Head of caudate nucleus (tissue), 42 donors: ENCODE data around the gene AFTPH.

Source experiments
- DNase-seq, 42 donors: peaks; one replicate each; pipeline versions ENCODE4 v3.0.0 to v3.0.0-alpha.2; 2020 to 2021; ENCODE audit warnings: mixed read lengths in 7 of 42
- intact Hi-C: fragments of 100-400 bp; cut with DNase I; formaldehyde crosslinking; loops from one replicate; pipeline ENCODE4 v1.15.0; 2022

The AFTPH gene

DNA sequence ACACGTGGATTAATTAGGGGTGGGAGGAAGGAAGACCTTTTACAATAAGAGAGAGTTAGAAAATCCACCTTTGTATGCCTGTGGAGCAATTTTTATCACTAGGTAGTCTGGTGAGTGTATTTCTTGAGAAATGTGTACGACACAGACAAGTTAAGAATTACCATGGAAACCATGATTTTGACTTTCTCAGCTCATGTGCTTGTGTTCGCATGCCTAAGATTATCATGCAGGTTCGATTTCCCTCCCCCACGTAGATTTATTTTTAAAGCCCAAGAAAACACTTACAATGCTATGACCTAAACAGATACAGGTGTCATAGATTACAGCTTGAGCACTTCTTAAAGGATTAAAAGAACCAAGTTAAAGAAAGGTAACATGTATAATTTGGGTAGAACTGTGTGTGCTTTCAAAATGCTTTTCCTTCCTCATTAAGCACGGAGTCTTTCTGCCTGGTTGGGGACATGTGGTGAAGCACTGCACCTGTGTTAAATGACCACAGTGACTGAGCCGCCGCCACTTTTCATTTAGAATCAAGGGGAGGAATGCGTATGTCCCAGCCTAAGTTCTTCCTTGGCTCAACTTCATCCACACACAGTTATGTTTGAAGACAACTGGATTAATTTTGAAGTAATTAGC, 113.0 kb downstream of the AFTPH start:
- peak in 2 of 42 donors; percentile 31 to 37 for DNase-seq
- intact Hi-C loops = no loop called here

DNA sequence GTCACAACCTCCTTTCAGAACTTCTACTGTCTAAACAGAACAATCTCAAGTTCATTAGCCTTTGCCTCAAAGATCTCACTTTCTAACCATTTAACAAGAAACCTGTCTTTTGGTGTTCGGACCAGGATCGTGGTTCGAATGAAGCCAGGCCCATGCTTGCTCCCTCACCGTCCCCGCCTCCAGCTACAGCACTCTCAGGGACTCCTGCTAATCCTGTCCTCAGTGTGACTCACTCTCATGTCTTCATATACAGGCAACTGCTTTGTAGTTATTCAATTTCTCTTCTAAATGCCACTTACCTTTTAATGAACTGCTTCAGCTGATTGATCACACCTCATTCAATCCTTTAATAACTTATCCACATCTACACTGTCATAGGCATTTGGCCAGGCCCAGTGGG, 113.8 kb downstream of the AFTPH start:
- intact Hi-C loops = no loop called here
- DNase-seq = peak in 3 of 42 donors; percentile 31 to 66 (median 42)

DNA sequence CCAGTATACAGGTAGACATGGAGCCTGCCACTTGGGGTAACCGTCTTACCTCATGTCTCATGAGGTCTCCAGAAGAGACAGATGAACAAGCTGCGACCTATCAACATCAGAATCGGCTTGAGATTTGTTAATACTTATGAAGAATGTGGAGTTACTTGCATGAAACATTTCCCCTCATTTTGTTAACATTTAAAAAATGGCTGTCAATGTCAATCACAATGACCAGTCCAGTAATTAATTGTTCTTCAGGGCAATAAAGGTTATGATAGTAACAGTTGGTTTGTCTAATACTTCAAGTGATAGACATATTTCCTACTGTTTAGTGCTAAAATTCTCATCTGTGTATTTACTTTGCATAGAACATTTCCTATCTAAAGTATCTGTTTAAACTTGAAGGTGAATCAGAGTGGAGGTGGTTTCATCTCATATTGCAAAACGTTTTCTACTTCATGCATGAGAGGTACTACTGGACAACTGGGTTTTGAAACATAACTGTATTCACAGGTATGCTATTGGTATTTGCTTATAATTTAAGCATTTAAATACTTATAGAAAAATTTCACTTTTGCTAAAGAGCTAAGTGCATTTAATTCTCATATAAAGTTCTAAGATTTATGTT, 114.5 kb downstream of the AFTPH start:
- DNase-seq = peak in 1 of 42 donors; percentile 14
- intact Hi-C loops = no loop called here

DNA sequence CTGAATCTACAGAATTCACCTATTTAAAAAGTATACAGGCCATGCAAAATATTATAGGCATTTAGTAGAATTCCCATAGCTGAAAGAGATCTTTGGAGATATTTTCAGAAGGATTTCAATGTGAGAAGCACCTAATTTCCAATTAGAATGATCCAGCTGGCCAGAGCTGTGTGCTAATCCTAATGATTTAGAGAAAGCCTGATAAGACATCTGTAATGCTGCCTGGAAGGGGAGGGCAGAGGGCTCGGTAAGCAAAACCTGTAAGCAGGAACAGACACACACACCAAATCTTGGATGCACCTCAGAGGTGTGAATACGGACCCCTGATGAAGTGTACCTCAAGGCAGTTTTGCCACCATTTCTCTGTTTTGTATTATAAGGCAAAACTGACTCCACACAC, 115.6 kb downstream of the AFTPH start:
- peak in 2 of 42 donors; percentile 15 to 34 for DNase-seq
- intact Hi-C loops = loop anchor here (10.0 kb wide), 2 partner anchors 45 to 115 kb away; partner anchors contain the start of gene AFTPH

DNA sequence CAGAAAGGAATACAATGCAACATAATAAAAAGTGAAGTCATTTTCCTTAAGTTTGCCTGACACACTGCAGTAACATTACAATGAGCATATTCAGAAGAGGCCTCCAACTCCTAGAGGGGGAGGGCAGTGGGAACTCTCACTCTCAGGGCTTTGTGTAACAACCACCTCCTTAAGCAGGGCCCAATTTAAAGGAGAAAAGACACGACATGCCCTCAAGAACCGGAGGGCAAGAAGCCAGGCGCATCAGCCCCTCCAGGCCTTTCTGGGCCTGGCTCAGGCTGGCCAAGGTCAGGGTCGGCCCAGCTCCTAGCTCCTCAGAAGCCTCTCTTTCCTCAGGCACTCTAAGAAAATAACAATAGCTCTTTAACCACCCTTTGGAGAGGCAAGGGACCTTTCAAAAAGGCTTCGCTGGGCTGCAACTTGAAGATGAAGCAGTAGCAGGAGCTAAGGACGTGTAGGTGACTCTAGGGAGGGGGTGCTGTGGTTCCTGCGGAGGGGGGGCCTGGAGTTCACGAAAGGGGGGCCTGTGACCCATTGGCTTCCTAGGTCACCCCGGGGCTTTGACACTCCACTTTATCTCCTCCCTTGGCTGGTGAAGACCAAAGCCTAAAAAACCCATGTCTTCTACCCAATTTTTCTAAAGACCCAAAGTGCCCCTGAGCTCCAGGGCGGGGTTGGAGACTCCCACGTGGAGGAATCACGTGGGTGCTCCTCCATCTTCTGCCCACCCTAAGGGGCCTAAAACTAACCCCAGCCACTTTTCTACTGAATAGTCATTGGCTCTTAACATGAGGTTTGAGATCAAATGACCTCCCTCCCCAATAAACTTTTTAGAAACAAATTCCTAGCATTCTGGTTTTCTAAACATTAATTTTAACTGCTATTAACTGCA, 116.3 kb downstream of the AFTPH start:
- peak in 2 of 42 donors; percentile 35 to 51 for DNase-seq
- intact Hi-C loops = loop anchor here (10.0 kb wide), 2 partner anchors 46 to 116 kb away; partner anchors contain the start of gene AFTPH

DNA sequence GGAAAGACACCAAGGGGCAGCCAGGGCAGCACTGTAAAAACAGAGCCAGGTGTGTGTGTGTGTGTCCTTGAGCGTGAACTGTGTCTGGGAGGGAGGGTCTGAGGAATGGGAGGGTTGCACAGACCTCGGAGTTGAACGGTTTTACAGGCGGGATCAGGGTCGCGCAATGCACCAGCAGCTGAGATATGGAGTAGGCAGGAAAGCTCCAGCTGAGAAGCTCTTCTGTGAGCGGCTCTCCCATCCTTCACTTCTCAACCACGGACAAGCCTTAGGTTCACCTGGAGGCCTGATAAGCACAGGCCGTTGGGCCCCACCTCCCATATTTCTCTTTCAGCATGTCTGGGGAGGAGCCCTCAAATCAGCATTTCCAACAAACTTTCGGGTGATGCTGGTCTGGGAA, 117.5 kb downstream of the AFTPH start:
- intact Hi-C loops = loop anchor here (10.0 kb wide), 2 partner anchors 47 to 117 kb away; partner anchors contain the start of gene AFTPH
- DNase-seq = peak in 1 of 42 donors; percentile 32
